Measurements from ENCODE around the gene ACAD11. TPM values are rescaled to one million over a fixed set of nuclear protein-coding genes. Genes with fewer than 3 reads are reported as not detected.

ACAD11 gene
- total RNA-seq, 3 donors from 2014 or later (not counting 1 experiment from before 2014, with no cell fraction given): 15.8 to 30.6 (median 25.2) TPM

DNA sequence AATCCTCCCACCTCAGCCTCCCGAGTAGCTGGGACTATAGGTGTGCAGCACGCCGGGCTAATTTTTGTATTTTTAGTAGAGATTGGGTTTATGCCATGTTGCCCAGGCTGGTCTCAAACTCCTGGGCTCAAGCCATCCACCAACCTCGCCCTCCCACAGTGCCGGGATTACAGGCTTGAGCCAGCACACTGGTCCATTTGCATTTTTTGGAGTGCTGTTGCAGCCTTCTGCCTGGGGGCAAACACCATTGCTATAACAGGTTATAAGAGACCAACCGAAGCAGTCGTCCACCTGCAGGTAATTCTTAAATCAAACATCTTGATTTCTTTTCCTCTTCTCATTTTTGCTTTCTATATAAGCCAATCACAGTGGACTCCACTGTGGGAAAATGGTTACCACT, 34.8 kb downstream of the ACAD11 start:
- intact Hi-C loops (cut with micrococcal nuclease): no loop called here
- H3K4me1 Mint-ChIP-seq: peaks cover 0 to 8% of the 10 kb centered on the region in 2 donors
- no peaks in the 10 kb centered on the region for H3K27me3 Mint-ChIP-seq (ENCODE audit: low read depth in 2 of 2)
- ATAC-seq (no peak), DNase-seq (no peak)
- H3K4me3 Mint-ChIP-seq: no peak overlapping the region
- no peak overlapping the region for H3K27ac Mint-ChIP-seq
- TF ChIP-seq, protein P1, sequence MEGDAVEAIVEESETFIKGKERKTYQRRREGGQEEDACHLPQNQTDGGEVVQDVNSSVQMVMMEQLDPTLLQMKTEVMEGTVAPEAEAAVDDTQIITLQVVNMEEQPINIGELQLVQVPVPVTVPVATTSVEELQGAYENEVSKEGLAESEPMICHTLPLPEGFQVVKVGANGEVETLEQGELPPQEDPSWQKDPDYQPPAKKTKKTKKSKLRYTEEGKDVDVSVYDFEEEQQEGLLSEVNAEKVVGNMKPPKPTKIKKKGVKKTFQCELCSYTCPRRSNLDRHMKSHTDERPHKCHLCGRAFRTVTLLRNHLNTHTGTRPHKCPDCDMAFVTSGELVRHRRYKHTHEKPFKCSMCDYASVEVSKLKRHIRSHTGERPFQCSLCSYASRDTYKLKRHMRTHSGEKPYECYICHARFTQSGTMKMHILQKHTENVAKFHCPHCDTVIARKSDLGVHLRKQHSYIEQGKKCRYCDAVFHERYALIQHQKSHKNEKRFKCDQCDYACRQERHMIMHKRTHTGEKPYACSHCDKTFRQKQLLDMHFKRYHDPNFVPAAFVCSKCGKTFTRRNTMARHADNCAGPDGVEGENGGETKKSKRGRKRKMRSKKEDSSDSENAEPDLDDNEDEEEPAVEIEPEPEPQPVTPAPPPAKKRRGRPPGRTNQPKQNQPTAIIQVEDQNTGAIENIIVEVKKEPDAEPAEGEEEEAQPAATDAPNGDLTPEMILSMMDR (IDR thresholded peaks at IDR 0.05): no peak
- 95% methylated on average over 4 of the region's 7 CpGs for WGBS (ENCODE audit: insufficient coverage)
- H3K27ac ChIP-seq (ENCODE audit: low read length): no peak overlapping the region
- peaks cover 30% of the 10 kb centered on the region for H3K36me3 ChIP-seq (ENCODE audit: control insufficient read depth, insufficient read depth, low read length)
- H3K4me3 ChIP-seq (ENCODE audit: low read length): no peak overlapping the region
- no peaks in the 10 kb centered on the region for H3K4me1 ChIP-seq (ENCODE audit: control insufficient read depth, insufficient read depth, low read length)
- H3K27me3 ChIP-seq (ENCODE audit: control insufficient read depth, insufficient read depth, low read length): no peaks in the 10 kb centered on the region
- no peaks in the 10 kb centered on the region for H3K9me3 ChIP-seq (ENCODE audit: control insufficient read depth, insufficient read depth, low read length)
- no peaks in the 10 kb centered on the region for H3K9me3 Mint-ChIP-seq
- peaks cover 21% of the 10 kb centered on the region for H3K36me3 Mint-ChIP-seq

DNA sequence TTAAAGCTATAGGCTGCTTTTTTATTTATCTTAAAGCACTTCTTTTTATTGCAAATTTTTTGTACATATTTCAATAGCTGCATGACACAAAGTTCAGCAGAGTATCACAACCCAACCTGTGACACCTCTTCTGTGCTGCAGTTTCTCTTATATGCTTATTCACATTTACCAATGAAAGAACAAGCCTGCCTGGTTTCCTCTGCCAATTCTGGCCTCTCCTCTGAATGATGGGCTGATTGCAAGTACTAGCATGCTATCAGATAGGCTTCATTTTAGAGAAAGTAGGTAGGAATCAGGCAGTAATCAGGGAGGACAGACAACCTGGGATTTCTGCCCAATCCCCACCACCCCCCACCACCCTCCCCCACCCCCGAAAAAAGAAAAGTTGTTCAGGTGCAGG, 36.0 kb downstream of the ACAD11 start:
- TF ChIP-seq, protein P1 (IDR thresholded peaks at IDR 0.05): no peak
- intact Hi-C loops (cut with micrococcal nuclease): no loop called here
- Mint-ChIP-seq H3K4me1 (peaks cover 0 to 8% of the 10 kb centered on the region in 2 donors), H3K27ac (no peak overlapping the region), H3K4me3 (no peak overlapping the region), H3K27me3 (ENCODE audit: low read depth in 2 of 2) (no peaks in the 10 kb centered on the region), H3K9me3 (no peaks in the 10 kb centered on the region), H3K36me3 (peaks cover 21% of the 10 kb centered on the region)
- H3K9me3 ChIP-seq (ENCODE audit: control insufficient read depth, insufficient read depth, low read length): no peaks in the 10 kb centered on the region
- no peak overlapping the region for H3K4me3 ChIP-seq (ENCODE audit: low read length)
- H3K27me3 ChIP-seq (ENCODE audit: control insufficient read depth, insufficient read depth, low read length): no peaks in the 10 kb centered on the region
- H3K36me3 ChIP-seq (ENCODE audit: control insufficient read depth, insufficient read depth, low read length): peaks cover 30% of the 10 kb centered on the region
- ATAC-seq: no peak
- WGBS (ENCODE audit: insufficient coverage): no CpG with 5 or more reads among the region's 1 CpG
- no peak overlapping the region for H3K27ac ChIP-seq (ENCODE audit: low read length)
- DNase-seq: no peak
- no peaks in the 10 kb centered on the region for H3K4me1 ChIP-seq (ENCODE audit: control insufficient read depth, insufficient read depth, low read length)

DNA sequence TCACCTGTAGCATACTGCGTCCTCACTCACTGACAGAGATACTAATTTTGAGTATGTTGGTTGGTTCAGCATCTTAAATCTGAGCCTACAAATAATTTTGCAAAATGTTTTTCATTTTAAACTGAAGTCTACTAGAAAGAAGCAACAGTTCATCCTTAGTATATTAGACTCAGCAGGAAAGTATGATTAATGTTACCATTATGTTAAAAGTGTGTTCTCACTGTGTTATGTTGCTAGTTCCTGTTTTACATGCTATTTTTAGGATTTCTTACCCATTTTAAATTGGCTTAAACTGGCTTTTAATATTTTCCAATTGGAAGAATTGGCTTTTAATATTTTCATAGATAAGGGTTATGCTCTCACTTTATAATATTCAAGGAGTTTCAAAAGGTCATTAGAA, 36.8 kb downstream of the ACAD11 start:
- peaks cover 27% of the 10 kb centered on the region for H3K36me3 ChIP-seq (ENCODE audit: control insufficient read depth, insufficient read depth, low read length)
- no peaks in the 10 kb centered on the region for H3K27me3 Mint-ChIP-seq (ENCODE audit: low read depth in 2 of 2)
- no peaks in the 10 kb centered on the region for H3K4me1 ChIP-seq (ENCODE audit: control insufficient read depth, insufficient read depth, low read length)
- DNase-seq: no peak
- no peak overlapping the region for H3K27ac ChIP-seq (ENCODE audit: low read length)
- H3K4me3 Mint-ChIP-seq: no peak overlapping the region
- H3K9me3 Mint-ChIP-seq: no peaks in the 10 kb centered on the region
- intact Hi-C loops (cut with micrococcal nuclease): no loop called here
- H3K27me3 ChIP-seq (ENCODE audit: control insufficient read depth, insufficient read depth, low read length): no peaks in the 10 kb centered on the region
- no CpG with 5 or more reads among the region's 1 CpG for WGBS (ENCODE audit: insufficient coverage)
- peaks cover 0 to 8% of the 10 kb centered on the region in 2 donors for H3K4me1 Mint-ChIP-seq
- no peak overlapping the region for H3K27ac Mint-ChIP-seq
- TF ChIP-seq, protein P1 (IDR thresholded peaks at IDR 0.05): no peak
- H3K4me3 ChIP-seq (ENCODE audit: low read length): no peak overlapping the region
- no peaks in the 10 kb centered on the region for H3K9me3 ChIP-seq (ENCODE audit: control insufficient read depth, insufficient read depth, low read length)
- H3K36me3 Mint-ChIP-seq: peaks cover 21% of the 10 kb centered on the region
- no peak for ATAC-seq

DNA sequence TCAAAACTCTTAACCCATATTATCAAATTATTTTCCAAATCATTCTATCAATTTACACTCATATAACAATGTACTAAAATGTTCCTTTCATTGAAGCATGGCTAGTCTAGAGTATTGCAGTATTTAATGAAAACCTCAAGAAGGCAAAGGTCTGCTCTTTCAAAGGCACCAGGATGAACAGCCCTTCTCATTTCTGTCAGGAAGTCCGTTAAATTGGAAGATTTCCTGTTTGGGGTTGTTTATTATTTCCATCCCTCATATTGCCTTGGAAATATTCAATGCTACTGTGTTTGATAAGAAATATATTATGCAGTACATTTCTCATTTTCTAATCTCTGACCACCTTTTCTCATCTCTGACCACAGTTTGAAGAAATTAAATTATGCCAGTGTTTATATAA, 37.5 kb downstream of the ACAD11 start:
- H3K4me3 Mint-ChIP-seq: no peak overlapping the region
- Histone ChIP-seq H3K4me3 (ENCODE audit: low read length) (no peak overlapping the region), H3K36me3 (ENCODE audit: control insufficient read depth, insufficient read depth, low read length) (peaks cover 27% of the 10 kb centered on the region), H3K27ac (ENCODE audit: low read length) (no peak overlapping the region), H3K9me3 (ENCODE audit: control insufficient read depth, insufficient read depth, low read length) (no peaks in the 10 kb centered on the region), H3K4me1 (ENCODE audit: control insufficient read depth, insufficient read depth, low read length) (no peaks in the 10 kb centered on the region), H3K27me3 (ENCODE audit: control insufficient read depth, insufficient read depth, low read length) (no peaks in the 10 kb centered on the region)
- H3K9me3 Mint-ChIP-seq: no peaks in the 10 kb centered on the region
- DNase-seq (no peak), ATAC-seq (no peak)
- TF ChIP-seq, protein P1 (IDR thresholded peaks at IDR 0.05): no peak
- no peaks in the 10 kb centered on the region for H3K27me3 Mint-ChIP-seq (ENCODE audit: low read depth in 2 of 2)
- H3K4me1 Mint-ChIP-seq: peaks cover 0 to 8% of the 10 kb centered on the region in 2 donors
- no peak overlapping the region for H3K27ac Mint-ChIP-seq
- 40% methylated on average over 1 of the region's 1 CpG for WGBS (ENCODE audit: insufficient coverage)
- intact Hi-C loops (cut with micrococcal nuclease): no loop called here
- peaks cover 21% of the 10 kb centered on the region for H3K36me3 Mint-ChIP-seq

Data from natural killer cell (primary cell).